KG1 (cell line): Measurements from ENCODE around the gene KRTAP5-4.
"Not testable (repeated sequence)": the region's sequence is repeated elsewhere in the genome, so short reads cannot be mapped to it uniquely, and the experiment has no call there.

Source experiments
- DNase-seq: peaks from one replicate; lab custom pipeline; 2025; lab: John Stamatoyannopoulos, UW

The KRTAP5-4 gene

DNA sequence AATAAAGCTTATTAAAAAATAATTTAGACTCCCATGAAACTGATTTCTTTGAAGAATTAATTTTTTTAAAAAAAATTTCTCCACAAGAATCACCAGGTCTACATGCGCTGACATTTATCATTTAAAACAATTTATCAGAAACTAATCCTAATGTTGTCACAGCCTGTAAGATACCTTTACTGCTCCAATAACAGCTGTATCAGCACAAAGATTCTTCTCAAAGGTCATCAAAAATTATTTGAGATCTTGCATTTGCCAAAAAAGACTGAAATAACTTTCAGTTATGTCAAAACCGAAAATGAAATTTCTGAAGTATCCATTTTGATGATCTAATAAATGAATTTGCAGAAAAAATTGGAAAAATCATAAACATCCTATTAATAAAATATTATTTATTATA lies 15.7 kb upstream of the KRTAP5-4 start:
- no peak for DNase-seq

GRCh38 chr11:1636291-1636950 lies 14.5 kb upstream of the KRTAP5-4 start:
- no peak for DNase-seq

DNA sequence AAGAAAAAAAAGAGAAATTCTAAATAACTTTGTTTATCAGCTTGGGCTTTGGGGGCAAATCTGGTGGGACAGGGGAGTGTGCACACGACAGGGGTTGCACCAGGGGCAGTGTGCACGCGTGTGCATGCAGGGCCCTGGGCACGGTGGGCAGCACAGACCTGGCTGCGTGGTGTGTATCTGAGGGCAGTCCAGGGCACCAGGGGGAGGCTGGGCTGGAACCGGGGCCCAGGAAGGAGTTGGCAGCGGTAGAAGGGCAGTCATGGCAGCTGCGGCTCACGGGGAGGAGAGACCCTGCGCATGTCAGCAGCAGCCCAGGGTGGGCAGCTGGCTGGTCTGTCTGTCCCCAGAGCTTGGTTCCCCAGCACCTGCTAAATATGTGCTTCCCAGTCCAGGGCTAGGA lies 11.9 kb upstream of the KRTAP5-4 start:
- DNase-seq = no peak

DNA sequence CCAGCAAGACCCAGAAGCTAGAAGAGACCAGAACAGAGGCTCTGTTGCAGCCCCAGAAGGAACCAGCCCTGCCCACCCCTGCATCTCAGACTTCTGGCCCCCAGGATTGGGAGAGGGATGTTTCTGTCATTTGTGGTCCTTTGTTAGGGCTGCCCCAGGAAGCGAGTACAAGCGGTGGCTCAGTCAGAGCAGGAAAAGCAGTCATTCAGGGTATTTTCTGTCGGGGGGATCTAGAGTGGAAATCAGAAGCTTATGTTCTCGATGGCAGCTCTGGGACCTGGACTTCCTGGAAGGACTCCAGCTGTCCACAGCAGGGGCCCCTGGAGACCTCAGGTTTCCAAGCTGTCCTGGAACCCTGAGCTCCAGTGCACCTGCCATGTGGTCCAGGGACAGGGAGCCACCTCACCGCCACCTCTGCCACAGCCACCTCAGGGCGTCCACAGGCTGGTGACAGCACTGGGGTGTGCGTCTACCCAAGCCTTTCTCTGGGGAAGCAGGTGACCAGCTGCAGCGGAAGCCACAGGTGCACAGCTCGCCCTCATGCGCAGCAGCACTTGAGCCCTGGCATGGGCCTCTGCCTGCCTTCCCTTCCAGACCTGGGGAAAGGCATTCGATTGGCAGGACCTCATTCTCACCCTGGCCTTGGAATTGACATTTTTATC lies 10.2 kb upstream of the KRTAP5-4 start:
- DNase-seq = no peak

- DNase-seq = no peak
These were observed 9.2 kb upstream of the KRTAP5-4 start for GRCh38 chr11:1631066-1631568.

DNA sequence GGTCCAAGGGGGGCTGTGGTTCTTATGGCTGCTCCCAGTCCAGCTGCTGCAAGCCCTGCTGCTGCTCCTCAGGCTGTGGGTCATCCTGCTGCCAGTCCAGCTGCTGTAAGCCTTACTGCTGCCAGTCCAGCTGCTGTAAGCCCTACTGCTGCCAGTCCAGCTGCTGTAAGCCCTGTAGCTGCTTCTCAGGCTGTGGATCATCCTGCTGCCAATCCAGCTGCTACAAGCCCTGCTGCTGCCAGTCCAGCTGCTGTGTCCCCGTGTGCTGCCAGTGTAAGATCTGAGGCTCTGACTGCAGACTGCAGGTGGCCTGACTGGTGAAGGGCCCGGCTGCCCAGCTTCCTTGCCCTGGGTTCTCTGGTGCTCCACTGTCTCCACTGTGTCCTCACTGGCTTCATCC lies 8.3 kb upstream of the KRTAP5-4 start:
- DNase-seq = no peak

- no peak for DNase-seq
These were observed 7.6 kb upstream of the KRTAP5-4 start, which contains the start of gene KRTAP5-5 for GRCh38 chr11:1629326-1630185. Gene KRTAP5-5 (plus strand): TSS chr11:1629775. CDS start chr11:1629841, 66 bp downstream.

DNA sequence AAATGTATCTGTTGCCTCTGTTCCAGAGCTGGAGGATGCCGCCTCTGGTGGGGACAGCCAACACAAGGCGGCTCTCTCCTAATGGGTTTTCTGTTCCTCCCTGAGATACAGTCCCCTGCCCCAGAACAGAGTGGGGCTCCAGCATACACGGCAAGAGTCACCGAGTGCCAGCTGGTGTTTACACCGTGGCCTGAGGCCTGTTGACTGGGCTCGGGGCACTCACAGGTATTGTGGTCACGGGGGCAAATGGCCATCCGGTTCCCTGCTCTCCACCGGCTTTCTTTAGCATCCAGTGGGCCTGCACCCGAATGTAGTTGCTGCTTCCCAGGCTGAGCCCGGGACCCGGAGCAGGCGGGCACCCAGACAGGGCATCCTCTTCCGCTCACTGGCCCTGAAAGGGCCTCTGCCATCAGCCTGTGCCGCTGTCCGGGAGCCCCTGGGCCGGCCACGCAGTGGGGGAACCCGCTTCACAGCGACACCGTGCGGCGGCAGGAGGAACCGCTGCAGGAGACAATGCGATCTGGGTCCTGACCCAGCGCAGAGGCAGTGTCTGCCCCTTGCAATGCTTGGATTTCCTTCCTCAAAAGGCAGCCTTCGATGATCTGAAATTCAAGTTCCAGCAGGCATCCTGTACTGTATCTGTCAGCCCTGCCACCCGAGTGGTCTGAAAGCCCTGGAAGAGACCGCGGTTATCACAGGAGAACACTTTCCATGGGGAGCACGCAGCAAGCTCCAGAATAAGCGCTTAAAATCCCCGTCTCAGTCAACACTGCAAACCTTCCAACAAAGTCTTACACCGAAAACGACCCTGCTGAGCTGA lies 6.8 kb upstream of the KRTAP5-4 start:
- DNase-seq = no peak

DNA sequence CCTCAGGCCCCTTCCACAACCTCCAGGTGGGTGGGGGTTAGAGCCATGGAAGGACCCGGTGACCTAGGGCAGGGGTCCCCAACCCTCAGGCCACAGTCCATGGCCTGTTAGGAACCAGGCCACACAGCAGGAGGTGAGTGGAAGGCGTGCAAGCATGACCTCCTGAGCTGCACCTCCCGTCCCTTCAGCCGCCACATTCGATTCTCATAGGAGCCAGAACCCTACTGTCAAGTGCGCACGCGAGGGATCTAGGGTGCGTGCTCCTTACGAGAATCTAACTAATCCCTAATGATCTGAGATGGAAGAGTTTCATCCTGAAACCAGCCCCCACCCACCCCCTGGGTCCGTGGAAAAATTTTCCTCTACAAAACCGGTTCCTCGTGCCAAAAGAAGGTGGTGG lies 3.6 kb upstream of the KRTAP5-4 start:
- no peak for DNase-seq

DNA sequence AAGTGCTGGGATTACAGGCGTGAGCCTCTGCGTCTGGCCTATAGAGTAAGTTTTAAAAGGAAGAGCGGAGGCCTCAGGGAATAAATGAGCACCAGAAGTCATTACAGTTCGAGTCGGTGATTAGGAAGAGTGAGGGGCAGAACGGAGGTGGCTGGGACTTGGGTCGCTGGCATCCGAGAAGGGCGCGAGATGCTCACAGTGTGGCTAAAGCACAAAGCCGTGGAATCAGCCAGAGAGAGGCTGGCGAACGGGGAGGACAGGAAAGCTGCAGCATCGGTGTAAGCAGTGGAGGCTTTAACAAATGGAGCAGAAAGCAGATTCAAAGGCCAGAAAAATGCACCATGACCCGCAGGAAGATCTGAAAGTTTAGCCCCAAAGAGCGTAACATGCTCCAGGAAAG lies 2.7 kb upstream of the KRTAP5-4 start:
- DNase-seq = no peak

DNA sequence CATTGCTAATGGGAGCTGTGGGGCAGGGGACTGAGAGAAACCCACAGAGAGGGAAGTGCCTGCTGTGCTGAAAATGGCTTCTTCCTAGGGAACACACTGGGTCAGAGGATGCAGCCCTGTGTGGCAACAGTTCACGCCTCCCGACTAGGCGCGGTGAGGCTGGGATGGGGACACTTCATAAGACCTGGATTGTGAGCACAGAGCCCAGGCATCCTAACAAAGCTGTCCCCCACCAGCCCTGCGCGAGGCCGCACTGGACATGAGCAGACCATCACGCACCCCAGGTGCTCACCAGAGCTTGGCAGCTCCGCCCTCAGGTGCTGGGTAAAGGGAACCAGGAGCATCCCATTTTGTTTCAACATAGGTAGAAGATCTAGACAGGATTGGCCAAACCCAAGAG lies 1.8 kb upstream of the KRTAP5-4 start:
- no peak for DNase-seq

DNA sequence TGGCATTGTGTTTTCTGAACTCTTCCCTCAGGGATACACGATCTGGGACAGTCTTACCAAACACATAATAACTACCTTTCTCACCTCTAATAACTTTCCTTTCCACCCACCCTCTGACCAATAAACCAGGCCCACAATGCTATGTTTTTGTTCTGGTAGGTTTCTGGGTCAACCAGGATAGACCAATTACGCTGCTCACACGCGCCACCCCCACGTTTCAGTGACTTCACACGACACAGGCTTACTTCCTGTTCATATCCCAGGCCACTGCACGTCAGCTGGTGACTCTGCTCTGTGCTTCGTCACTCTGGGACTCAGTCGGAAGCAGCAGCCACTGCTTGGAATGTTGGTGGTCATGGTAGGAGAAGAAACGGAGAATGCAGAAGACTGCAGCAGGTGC lies 2.5 kb downstream of the KRTAP5-4 start:
- DNase-seq = no peak

GRCh38 chr11:1618231-1618630 lies 3.7 kb downstream of the KRTAP5-4 start:
- no peak for DNase-seq

DNA sequence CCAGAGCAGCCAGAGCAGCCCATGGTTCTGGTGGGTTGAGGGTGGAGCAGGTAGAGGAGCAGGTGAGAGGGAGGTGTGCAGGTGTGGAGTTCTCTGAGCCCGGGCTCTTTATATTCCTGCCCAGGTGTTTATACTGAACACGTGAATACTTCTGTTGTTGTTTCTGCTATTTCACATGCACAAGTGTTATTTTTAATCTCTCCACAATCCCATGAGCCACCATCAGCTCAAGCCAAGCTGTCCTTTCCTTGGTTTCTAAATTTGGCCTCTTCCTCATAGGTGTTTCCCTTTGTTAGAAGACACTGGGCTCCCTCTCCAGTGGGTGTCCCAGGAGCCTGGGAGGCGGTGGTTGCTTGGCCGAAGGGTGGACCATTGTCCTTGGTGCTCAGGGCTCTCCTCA lies 13.6 kb downstream of the KRTAP5-4 start, which contains the start of gene KRTAP5-3:
Gene KRTAP5-3, minus strand, starts transcription at position 101 of the 400 bp plus-strand sequence. Its CDS starts 78 bp downstream, at position 23.
- no peak for DNase-seq

- not testable (repeated sequence) for DNase-seq
These were observed 14.0 kb downstream of the KRTAP5-4 start for GRCh38 chr11:1607901-1608300.

DNA sequence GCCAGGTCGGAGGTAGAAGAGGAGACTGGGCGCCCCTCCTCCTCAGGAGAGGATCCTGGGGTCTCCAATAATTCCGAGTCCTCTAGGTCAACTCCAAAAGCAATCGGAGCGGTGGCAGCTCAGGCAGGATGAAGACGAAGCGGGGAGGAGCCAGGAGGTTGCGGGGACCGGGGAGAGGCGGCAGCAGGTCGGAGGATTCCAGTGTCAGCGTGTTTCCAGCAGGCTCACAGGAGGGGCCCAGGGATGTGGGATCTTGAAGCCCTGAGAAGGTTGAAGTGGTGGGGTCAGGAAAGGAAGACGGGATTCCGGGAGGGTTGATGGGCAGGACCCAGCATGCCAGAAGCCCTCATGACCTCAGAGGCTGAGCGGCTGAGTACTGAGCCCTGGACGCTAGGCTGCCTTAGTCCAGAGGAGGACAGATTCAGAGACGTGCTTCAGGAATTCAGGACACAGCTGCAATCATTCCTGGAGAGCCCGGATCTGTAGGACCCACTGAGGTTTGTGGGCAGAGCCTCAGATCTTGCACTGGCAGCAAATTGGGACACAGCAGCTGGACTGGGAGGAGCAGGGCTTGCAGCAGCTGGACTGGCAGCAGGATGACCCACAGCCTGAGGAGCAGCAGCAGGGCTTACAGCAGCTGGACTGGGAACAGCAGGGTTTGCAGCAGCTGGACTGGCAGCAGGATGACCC lies 14.6 kb downstream of the KRTAP5-4 start:
- not testable (repeated sequence) for DNase-seq

DNA sequence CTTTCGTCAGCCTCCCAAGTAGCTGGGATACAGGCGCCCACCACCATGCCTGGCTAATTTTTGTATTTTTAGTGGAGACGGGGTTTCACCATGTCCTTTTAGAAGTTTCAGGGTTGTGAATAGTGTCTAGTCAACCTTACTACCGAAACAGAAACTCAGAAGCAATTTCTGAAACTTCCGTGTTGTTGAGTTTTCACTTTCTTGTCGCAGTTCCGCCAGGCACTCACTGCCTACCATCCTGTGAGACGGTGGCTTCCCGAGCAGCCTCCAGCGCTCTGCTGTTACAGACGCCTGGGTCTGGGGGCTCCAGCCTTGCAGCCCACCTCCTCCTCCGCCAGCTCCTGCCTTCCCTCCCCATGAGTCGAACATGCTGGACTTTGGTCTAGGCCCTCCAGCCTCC lies 16.0 kb downstream of the KRTAP5-4 start:
- DNase-seq = not testable (repeated sequence)

DNA sequence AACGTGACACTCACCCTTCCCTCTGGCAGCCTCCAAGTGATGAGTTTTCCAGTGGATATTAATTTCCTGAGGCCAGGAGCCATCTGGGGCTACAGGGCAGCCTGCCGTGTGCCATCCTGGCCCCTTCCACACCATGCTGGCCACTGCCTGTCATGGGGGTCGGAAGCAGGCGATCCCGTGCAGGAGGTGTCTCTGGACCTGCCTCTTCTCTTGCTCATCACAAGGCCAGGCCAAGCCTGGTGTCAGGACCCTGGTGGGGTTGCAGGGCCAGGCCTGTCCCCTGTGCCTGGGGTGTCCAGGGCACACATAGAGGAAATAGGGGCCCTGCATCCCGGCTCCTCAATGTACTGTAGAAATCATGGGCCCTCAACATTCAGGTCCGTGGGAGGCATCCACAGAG lies 17.2 kb downstream of the KRTAP5-4 start:
- DNase-seq = no peak

DNA sequence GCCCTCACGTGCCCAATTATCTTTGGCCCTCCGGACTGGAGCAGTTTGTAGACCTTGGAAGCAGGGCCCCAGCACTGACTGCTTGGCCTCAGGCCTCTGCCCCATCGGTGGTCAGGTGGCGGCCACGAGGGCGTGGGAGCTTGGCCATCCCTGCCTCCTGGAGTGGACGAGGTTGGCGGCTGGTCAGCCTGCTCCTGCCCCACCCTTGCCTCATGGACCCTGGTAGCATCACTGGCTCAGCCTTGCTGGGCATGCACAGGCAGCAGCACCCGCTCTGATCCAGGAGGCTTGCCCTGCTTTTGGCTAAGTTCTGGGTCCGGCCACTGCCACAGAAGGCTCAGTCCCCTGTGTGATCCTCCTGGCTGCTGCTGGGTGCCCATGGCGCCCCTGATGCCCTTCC lies 17.8 kb downstream of the KRTAP5-4 start:
- DNase-seq = no peak

GRCh38 chr11:1603629-1604028 lies 18.3 kb downstream of the KRTAP5-4 start:
- no peak for DNase-seq

DNA sequence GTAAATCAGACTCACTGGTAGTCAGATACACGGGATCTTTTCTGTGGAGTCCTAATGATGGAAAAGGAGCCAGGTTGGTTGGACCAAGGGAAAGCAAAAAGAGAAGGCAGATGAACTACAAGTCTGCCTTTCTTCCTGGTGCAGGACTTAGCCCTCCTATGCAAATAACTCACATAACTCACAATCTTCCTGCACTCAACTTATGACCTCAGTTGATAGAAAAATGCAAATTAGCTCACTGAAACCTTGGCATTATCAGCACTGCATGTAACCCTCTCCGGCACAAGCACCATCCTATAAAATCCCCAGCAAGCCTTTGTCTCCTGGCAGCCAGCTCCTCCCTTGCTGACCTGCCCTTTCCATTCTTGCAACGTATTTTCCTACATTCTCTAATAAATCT lies 20.3 kb downstream of the KRTAP5-4 start:
- DNase-seq = not testable (repeated sequence)
